SK-N-SH (cell line): ENCODE data around the gene MAPK10. TPM values are rescaled to one million over a fixed set of nuclear protein-coding genes. Genes with fewer than 3 reads are reported as not detected.

ENCODE experiments used
- CTCF ChIA-PET: fragments of 300-600, 350-600 bp; formaldehyde crosslinking; extraction: SDS; loops from one replicate; lab custom pipeline; 2021; lab: Yijun Ruan, JAX
- POLR2A ChIA-PET: fragments of 350-600 bp; sonication (Branson Sonifier 250); formaldehyde crosslinking; extraction: SDS; loops from one replicate; lab custom pipeline; 2020; ENCODE audit warnings: antibody characterized with exemption, inconsistent platforms; lab: Yijun Ruan, JAX
- DNase-seq: peaks from one replicate; pipeline ENCODE4 v3.0.0; 2012
- H2AFZ ChIP-seq: fragments of 200-600 bp; sonication (generic); 2 replicates; pipeline ENCODE4 v1.8.1; 2016; ENCODE audit warnings: antibody characterized with exemption, mild to moderate bottlenecking, low read depth
- H3F3A ChIP-seq: fragments of 200-600 bp; sonication (generic); replicated peaks from 2 replicates; pipeline ENCODE3; 2016; ENCODE audit warnings: antibody characterized with exemption, mild to moderate bottlenecking; ENCODE audit not compliant: insufficient read depth
- H3K27ac ChIP-seq, 2 experiments: fragments of 200-500 bp in 1 of 2; fragments of 200-600 bp in 1 of 2; sonication (Bioruptor generic) in 1 of 2; sonication (generic), shearing (Covaris generic) in 1 of 2; 2 replicates each; pipeline versions ENCODE4 v1.5.1 to v1.6.1; 2014 to 2016; ENCODE audit warnings: low read depth in 2 of 2, inconsistent platforms in 1 of 2, low read length in 1 of 2, mild to moderate bottlenecking in 1 of 2, mixed read lengths in 1 of 2
- H3K27me3 ChIP-seq: fragments of 200-600 bp; sonication (generic), shearing (Covaris generic); 2 replicates; pipeline ENCODE4 v1.6.1; 2016; ENCODE audit warnings: mixed run types; ENCODE audit not compliant: insufficient read depth
- H3K36me3 ChIP-seq, 2 experiments: fragments of 200-500 bp in 1 of 2; fragments of 200-600 bp in 1 of 2; sonication (Bioruptor generic) in 1 of 2; sonication (generic) in 1 of 2; replicated peaks in 1 of 2; 2 replicates each; pipeline versions ENCODE3 to v1.5.1; 2014 to 2016; ENCODE audit warnings: low read length in 1 of 2, mild to moderate bottlenecking in 1 of 2; ENCODE audit not compliant: insufficient read depth in 2 of 2, control insufficient read depth in 1 of 2
- H3K4me1 ChIP-seq, 2 experiments: fragments of 200-500 bp in 1 of 2; fragments of 200-600 bp in 1 of 2; sonication (Bioruptor generic) in 1 of 2; sonication (generic), shearing (Covaris generic) in 1 of 2; 2 replicates each; pipeline versions ENCODE4 v1.5.1 to v1.6.1; 2014 to 2016; ENCODE audit warnings: low read depth in 1 of 2, low read length in 1 of 2, mixed run types in 1 of 2; ENCODE audit not compliant: insufficient read depth in 2 of 2, control insufficient read depth in 1 of 2
- H3K4me2 ChIP-seq: fragments of 200-600 bp; sonication (generic), shearing (Covaris generic); 2 replicates; pipeline ENCODE4 v1.6.1; 2017; ENCODE audit warnings: mixed run types
- H3K4me3 ChIP-seq, 2 experiments: fragments of 200-500 bp in 1 of 2; fragments of 200-600 bp in 1 of 2; sonication (Bioruptor generic) in 1 of 2; sonication (generic), shearing (Covaris generic) in 1 of 2; 2 replicates each; pipeline versions ENCODE4 v1.5.1 to v1.8.1; 2014 to 2016; ENCODE audit warnings: low read depth in 2 of 2, inconsistent platforms in 1 of 2, low read length in 1 of 2, mild to moderate bottlenecking in 1 of 2, mixed read lengths in 1 of 2, moderate library complexity in 1 of 2
- H3K79me2 ChIP-seq: fragments of 200-600 bp; sonication (generic); 2 replicates; pipeline ENCODE4 v1.8.1; 2017; ENCODE audit warnings: mild to moderate bottlenecking; ENCODE audit not compliant: insufficient read depth
- H3K9ac ChIP-seq: fragments of 200-600 bp; sonication (generic); 2 replicates; pipeline ENCODE4 v1.6.1; 2017; ENCODE audit warnings: mixed run types
- H3K9me2 ChIP-seq: fragments of 200-600 bp; sonication (generic); 2 replicates; pipeline ENCODE4 v1.6.1; 2017; ENCODE audit warnings: mixed run types
- H3K9me3 ChIP-seq: fragments of 200-600 bp; sonication (generic); 2 replicates; pipeline ENCODE4 v1.6.1; 2017; ENCODE audit warnings: mixed run types, mild to moderate bottlenecking, moderate library complexity
- H4K20me1 ChIP-seq: fragments of 200-600 bp; sonication (generic); 2 replicates; pipeline ENCODE4 v1.6.1; 2017; ENCODE audit warnings: mild to moderate bottlenecking, mixed run types; ENCODE audit not compliant: insufficient read depth
- GABPA ChIP-seq: IDR thresholded peaks from 2 replicates; pipeline ENCODE4 v1.4.0; 2012; ENCODE audit warnings: low read depth, mild to moderate bottlenecking
- MXI1 ChIP-seq: IDR thresholded peaks from 2 replicates; pipeline ENCODE4 v1.6.1; 2012; ENCODE audit warnings: mild to moderate bottlenecking, low read depth, low read length, improper control_type of control experiment
- NRF1 ChIP-seq: IDR thresholded peaks from 2 replicates; pipeline ENCODE4 v1.6.1; 2012; ENCODE audit warnings: low read depth, mild to moderate bottlenecking, low read length
- RCOR1 ChIP-seq: fragments of 150-350 bp; IDR thresholded peaks from 2 replicates; pipeline ENCODE4 v1.6.1; 2017; ENCODE audit warnings: antibody characterized with exemption, low read length
- REST ChIP-seq: IDR thresholded peaks from 2 replicates; pipeline ENCODE4 v1.6.1; 2012; ENCODE audit warnings: mild to moderate bottlenecking, low read depth, low read length, moderate library complexity
- RFX5 ChIP-seq: IDR thresholded peaks from 2 replicates; pipeline ENCODE4 v1.6.1; 2012; ENCODE audit warnings: mild to moderate bottlenecking, improper control_type of control experiment, low read length
- ZBTB33 ChIP-seq: IDR thresholded peaks from 2 replicates; pipeline ENCODE4 v1.4.0; 2012; ENCODE audit warnings: low read depth, borderline replicate concordance
- polyA plus RNA-seq, 3 experiments: library from polyadenylated mRNA; depleted of rRNA; stranded (reverse); fragments of >200 nt; gene quantifications; 2 replicates each; pipeline ENCODE4 v1.2.3, GENCODE V29; 2012
- TF ChIP-seq, protein P1 (sequence below): IDR thresholded peaks from 2 replicates; pipeline ENCODE4 v1.4.0; 2012; ENCODE audit warnings: low read depth
- TF ChIP-seq, protein P2 (sequence below): fragments of 200-600 bp; sonication (generic); IDR thresholded peaks from 2 replicates; pipeline ENCODE4 v1.6.1; 2017; ENCODE audit warnings: antibody characterized with exemption, mild to moderate bottlenecking, moderate library complexity

MAPK10 gene
- polyA plus RNA-seq, 1 of the 3 experiments (the other 2 are of a cell fraction), result 8.1 TPM

DNA sequence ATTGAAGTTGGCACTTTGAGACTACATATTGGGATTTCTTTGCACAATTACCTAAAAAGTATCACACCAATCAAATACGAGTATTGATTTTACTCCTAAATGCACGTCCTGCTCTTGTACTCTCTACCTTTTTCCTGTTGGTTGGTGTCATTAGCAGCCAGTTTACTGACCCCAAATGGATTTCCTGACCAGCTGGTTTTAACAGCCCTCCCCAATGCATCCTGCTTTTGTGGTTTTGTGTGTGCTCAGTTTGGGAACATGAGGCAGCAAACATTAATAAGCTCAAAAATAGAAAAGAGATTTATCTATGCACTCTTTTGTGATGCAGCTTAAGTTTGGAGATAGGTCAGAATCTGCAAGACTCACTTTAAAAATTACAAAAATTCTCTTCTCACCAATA, 230.3 kb downstream of the MAPK10 start (continued):
- TF ChIP-seq REST, result no peak
- TF ChIP-seq, protein P1, sequence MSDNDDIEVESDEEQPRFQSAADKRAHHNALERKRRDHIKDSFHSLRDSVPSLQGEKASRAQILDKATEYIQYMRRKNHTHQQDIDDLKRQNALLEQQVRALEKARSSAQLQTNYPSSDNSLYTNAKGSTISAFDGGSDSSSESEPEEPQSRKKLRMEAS, result no peak
- TF ChIP-seq, protein P2, sequence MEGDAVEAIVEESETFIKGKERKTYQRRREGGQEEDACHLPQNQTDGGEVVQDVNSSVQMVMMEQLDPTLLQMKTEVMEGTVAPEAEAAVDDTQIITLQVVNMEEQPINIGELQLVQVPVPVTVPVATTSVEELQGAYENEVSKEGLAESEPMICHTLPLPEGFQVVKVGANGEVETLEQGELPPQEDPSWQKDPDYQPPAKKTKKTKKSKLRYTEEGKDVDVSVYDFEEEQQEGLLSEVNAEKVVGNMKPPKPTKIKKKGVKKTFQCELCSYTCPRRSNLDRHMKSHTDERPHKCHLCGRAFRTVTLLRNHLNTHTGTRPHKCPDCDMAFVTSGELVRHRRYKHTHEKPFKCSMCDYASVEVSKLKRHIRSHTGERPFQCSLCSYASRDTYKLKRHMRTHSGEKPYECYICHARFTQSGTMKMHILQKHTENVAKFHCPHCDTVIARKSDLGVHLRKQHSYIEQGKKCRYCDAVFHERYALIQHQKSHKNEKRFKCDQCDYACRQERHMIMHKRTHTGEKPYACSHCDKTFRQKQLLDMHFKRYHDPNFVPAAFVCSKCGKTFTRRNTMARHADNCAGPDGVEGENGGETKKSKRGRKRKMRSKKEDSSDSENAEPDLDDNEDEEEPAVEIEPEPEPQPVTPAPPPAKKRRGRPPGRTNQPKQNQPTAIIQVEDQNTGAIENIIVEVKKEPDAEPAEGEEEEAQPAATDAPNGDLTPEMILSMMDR, result no peak
- no peak for TF ChIP-seq ZBTB33
- no peak for TF ChIP-seq GABPA
- no peak for TF ChIP-seq RFX5

DNA sequence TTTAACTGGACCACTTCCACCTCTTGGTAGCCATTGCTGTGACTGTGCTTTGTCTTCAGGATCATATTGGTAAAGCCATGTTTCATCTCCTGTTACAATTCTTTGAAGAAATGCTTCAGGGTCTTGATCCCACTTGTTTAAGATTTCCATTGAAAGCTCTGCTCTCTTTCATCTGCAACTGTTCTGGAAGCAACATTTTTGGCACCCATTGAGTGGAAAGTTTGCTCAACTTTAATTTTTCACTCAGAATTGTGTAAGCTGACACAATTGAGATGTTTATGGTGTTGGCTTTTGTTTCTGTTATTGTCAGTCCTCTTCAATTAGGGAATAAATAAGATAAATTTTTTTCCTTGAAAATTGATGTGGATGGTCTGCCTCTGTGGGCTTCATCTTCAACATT, 237.4 kb downstream of the MAPK10 start:
- Histone ChIP-seq H3K36me3 (peaks cover 0 to 3% of the 10 kb centered on the region in 2 experiments), H4K20me1 (no peaks in the 10 kb centered on the region), H3K9ac (no peak overlapping the region), H3K9me3 (no peaks in the 10 kb centered on the region), H3K4me3 (no peak overlapping the region), H3K27me3 (no peaks in the 10 kb centered on the region), H2AFZ (no peak overlapping the region), H3K79me2 (no peaks in the 10 kb centered on the region), H3K4me1 (peaks cover 0 to 6% of the 10 kb centered on the region in 2 experiments; a peak in 3 of 4 replicates), H3K9me2 (no peaks in the 10 kb centered on the region), H3F3A (peaks cover 9% of the 10 kb centered on the region), H3K27ac (no peak overlapping the region), H3K4me2 (no peak overlapping the region)
- CTCF ChIA-PET, result no interaction called here
- no peak for DNase-seq
- TF ChIP-seq NRF1 (no peak), MXI1 (no peak), RCOR1 (no peak)
- POLR2A ChIA-PET, result no interaction called here
